IPS-18c (cell line): ENCODE measurements around the gene CNKSR2.
"Not testable (repeated sequence)": the region's sequence is repeated elsewhere in the genome, so short reads cannot be mapped to it uniquely, and the experiment has no call there.

Experiments
- H3K4me3 ChIP-seq: 2 replicates; pipeline ENCODE4 v1.7.0; 2013; ENCODE audit warnings: low read depth, mild to moderate bottlenecking, low read length, moderate library complexity; ENCODE audit not compliant: insufficient read depth
- H3K9me3 ChIP-seq: one replicate; pipeline ENCODE4 v1.6.1; 2013; ENCODE audit warnings: mild to moderate bottlenecking, low read length, moderate library complexity; ENCODE audit not compliant: control insufficient read depth, insufficient read depth

Gene CNKSR2

DNA sequence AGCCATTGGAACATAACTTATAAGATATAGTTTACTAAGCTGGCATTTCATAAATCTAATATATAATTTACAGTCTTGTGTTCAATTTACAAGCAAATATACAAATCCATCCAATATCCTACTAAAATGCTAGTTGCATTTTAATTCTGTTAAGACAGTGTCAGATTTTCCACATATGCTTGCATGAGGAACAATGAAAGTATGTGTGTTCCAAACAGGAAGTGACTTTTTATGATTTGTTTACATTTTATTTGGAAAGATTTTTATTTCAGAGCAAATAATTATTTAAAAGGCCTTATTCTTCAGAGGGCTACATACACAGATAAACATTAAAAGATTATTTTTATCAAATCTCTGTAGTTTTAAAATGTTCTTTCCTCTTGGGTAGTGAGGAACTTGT, 153.9 kb downstream of the CNKSR2 start:
- Histone ChIP-seq H3K4me3 (no peak overlapping the region), H3K9me3 (no peaks in the 10 kb centered on the region)

DNA sequence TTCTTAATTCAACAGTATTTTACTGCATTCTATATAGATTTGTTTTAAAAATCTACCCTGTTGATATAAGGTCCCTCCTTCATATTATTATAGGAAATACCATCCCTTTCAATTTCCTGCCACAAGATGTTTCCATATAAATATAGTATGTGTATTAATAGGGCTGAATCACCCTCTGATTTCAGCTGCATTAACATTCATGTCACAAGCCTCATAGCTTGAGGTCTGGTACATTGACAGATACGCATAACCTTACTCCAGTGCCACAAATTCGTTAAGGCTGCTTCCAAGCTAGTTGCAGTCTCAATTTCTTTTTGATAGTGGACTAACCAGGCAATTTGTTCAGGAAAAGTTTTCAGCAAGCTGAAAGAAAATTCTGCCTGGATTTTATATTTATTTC, 155.6 kb downstream of the CNKSR2 start:
- Histone ChIP-seq H3K4me3 (no peak overlapping the region), H3K9me3 (no peaks in the 10 kb centered on the region)

DNA sequence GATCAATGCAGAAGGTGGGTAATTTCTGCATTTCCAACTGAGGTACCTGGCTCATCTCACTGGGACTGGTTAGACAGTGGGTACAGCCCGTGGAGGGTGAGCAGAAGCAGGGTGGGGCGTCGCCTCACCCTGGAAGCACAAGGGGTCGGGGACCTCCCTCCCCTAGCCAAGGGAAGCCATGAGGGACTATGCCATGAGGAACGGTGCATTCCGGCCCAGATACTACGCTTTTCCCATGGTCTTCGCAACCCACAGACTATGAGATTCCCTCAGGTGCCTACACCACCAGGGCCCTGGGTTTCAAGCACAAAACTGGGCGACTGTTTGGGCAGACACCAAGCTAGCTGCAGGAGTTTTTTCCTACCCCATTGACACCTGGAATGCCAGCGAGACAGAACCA, 170.4 kb downstream of the CNKSR2 start:
- not testable (repeated sequence) for H3K4me3 ChIP-seq, H3K9me3 ChIP-seq

- no peaks in the 10 kb centered on the region for H3K9me3 ChIP-seq
- no peak overlapping the region for H3K4me3 ChIP-seq
Measured at GRCh38 chrX:21559417-21559816, 185.2 kb downstream of the CNKSR2 start.

- no peak overlapping the region for H3K4me3 ChIP-seq
- H3K9me3 ChIP-seq, result no peaks in the 10 kb centered on the region
Measured at GRCh38 chrX:21565025-21565424, 190.8 kb downstream of the CNKSR2 start.

GRCh38 chrX:21574793-21575192, 200.6 kb downstream of the CNKSR2 start:
- Histone ChIP-seq H3K4me3 (no peak overlapping the region), H3K9me3 (no peaks in the 10 kb centered on the region)

GRCh38 chrX:21581479-21581878, 207.3 kb downstream of the CNKSR2 start:
- H3K4me3 ChIP-seq, result no peak overlapping the region
- no peaks in the 10 kb centered on the region for H3K9me3 ChIP-seq

GRCh38 chrX:21586001-21586400, 211.8 kb downstream of the CNKSR2 start:
- no peaks in the 10 kb centered on the region for H3K9me3 ChIP-seq
- no peak overlapping the region for H3K4me3 ChIP-seq

DNA sequence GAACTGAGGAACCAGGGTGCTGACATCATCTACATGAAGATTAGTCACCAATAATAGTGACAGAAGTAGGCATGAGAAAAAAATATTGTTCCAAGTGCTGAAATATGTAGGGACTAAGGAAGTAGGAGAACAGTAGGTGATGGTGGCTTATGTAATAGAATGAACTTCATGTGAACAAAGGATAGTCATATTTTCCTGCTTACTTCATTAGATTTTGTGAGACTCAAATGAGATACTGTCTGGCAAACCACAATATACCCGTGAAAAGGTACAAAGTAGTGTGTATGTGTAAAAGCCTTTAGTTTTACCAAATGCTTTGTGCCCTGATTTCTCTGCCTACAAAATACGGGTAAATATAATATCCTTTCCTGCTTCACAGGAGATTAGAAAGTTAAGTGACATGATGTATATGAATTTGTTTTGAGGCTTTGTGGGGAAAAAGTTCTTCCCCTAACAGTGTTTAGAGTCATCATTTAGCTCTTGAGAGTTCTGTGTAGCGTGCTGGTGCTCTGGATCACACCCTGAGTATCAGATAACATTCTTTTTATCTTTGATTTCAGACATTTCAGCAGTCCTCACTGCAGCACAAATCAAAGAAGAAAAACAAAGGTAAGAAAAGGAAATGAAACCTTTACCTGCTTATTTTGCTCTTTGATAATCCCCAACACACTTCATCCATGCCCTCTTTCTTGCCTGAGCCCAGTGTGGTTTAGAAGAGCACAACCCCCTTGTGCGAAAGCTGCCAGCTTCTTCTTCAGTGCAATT, 216.0 kb downstream of the CNKSR2 start:
- Histone ChIP-seq H3K9me3 (no peaks in the 10 kb centered on the region), H3K4me3 (no peak overlapping the region)

DNA sequence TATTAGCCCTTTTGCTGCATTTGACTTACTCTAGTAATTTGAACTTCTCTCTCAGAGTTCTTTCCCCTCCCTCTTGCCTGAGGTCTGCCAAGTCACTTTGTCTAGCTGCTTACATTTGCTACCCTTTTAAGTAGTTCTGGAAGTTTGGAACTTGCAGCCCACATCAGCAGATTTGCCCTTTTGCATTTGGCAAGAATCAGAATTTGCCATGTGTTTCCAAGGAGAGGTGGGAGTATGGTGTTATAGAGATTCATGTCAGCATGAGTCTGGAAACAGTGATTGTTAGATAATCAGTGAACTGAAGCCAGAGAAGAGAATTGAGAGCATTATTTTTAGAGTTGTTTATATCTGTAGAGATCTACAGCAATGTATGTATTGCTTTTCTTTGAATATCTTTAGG, 231.8 kb downstream of the CNKSR2 start:
- no peak overlapping the region for H3K4me3 ChIP-seq

GRCh38 chrX:21610168-21610567, 235.9 kb downstream of the CNKSR2 start:
- H3K4me3 ChIP-seq, result no peak overlapping the region

More for the DNA sequence above, 231.8 kb downstream of the CNKSR2 start:
- peaks cover 2% of the 10 kb centered on the region for H3K9me3 ChIP-seq

DNA sequence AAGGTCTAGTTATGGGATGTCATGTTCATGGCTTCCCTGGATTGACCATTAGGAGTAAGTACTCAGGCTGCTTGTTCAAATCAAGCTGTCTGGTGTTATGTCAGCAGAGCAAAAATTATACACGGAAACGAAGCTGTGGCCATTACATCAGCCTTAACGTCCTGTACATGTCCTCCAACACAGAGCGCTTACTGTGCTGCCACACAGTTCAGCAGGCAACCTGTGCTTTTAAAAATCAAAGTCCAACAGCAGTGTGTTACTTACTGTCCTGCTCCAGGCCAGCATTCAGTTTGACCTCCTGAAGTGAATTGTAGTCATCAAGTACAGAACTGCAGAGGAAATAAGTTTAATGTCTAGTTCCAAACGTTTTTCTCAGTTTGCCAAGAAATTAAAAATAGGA, 237.9 kb downstream of the CNKSR2 start:
- no peak overlapping the region for H3K4me3 ChIP-seq
- no peaks in the 10 kb centered on the region for H3K9me3 ChIP-seq

More at GRCh38 chrX:21610168-21610567, 235.9 kb downstream of the CNKSR2 start:
- no peaks in the 10 kb centered on the region for H3K9me3 ChIP-seq

DNA sequence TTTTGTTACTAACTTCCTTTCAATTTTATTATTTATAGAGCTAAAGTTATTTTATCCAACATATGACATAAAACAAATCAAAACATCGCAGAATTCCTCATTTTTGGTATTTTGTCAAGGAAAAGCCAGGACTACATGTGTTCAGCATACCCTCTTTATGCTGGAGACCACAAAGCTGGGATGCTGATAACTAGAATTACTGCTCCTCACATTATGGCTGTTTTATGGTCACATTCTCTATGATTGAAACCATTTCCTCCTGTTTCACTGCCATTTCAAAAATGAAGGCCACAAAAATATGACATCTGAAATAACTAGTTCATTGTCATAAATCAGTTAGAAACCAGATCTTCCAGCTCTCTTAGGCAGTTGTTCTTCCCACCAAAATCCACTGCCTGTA, 242.2 kb downstream of the CNKSR2 start:
- Histone ChIP-seq H3K9me3 (no peaks in the 10 kb centered on the region), H3K4me3 (no peak overlapping the region)

- no peak overlapping the region for H3K4me3 ChIP-seq
- no peaks in the 10 kb centered on the region for H3K9me3 ChIP-seq
Measured at GRCh38 chrX:21620234-21620633, 246.0 kb downstream of the CNKSR2 start.

DNA sequence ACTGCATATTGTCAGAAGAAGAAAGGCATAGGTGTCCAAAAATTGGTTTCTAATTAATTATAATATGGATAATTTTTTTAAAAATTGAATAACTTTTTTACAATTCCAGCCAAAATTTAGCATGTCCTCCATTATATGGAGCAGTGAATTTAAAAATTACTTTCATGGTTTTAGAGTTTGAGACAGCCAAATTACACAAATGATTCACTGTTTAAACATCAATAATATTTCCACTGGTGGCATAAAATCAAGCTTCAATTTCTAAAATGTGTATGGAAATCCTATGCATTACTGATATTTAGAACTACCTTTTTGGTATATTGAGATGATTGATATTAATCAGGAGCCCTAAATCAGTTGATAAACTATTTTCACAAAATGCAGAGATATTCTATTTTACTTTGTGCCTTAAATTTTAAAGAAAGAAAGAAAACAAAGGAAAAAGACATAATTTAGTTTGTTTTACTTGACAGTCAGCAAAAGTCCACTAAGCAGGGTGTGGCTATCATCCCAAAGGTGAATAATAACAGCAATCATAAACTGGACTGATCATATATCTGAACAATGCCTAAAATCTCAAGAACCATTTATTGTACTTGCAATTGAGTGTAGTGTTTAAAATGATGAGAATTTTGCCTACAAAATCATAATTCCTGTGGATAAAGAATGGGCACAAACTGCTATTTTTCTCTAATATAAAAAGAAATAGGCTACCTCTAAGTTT, 249.7 kb downstream of the CNKSR2 start:
- no peak overlapping the region for H3K4me3 ChIP-seq
- H3K9me3 ChIP-seq, result peaks cover 4% of the 10 kb centered on the region

GRCh38 chrX:21632027-21632426, 257.8 kb downstream of the CNKSR2 start:
- H3K4me3 ChIP-seq, result no peak overlapping the region

GRCh38 chrX:21638311-21638710, 264.1 kb downstream of the CNKSR2 start:
- no peak overlapping the region for H3K4me3 ChIP-seq

More at GRCh38 chrX:21632027-21632426, 257.8 kb downstream of the CNKSR2 start:
- peaks cover 4% of the 10 kb centered on the region for H3K9me3 ChIP-seq

GRCh38 chrX:21639775-21640174, 265.6 kb downstream of the CNKSR2 start:
- Histone ChIP-seq H3K9me3 (no peaks in the 10 kb centered on the region), H3K4me3 (no peak overlapping the region)

More at GRCh38 chrX:21638311-21638710, 264.1 kb downstream of the CNKSR2 start:
- H3K9me3 ChIP-seq, result no peaks in the 10 kb centered on the region
